ENCODE data around the gene FAM209A.
"Not testable (repeated sequence)": the region's sequence is repeated elsewhere in the genome, so short reads cannot be mapped to it uniquely, and the experiment has no call there.

Gene FAM209A

GRCh38 chr20:56537997-56538396, 13.5 kb downstream of the FAM209A start:
- no peak for DNase-seq (ENCODE audit: low read depth)
- H3K4me3 ChIP-seq (ENCODE audit: low read depth, low read length): no peak overlapping the region
- no peak for TF ChIP-seq CTCF (IDR thresholded peaks at IDR 0.05; ENCODE audit: insufficient read depth, low read depth, low read length, missing control alignments)

DNA sequence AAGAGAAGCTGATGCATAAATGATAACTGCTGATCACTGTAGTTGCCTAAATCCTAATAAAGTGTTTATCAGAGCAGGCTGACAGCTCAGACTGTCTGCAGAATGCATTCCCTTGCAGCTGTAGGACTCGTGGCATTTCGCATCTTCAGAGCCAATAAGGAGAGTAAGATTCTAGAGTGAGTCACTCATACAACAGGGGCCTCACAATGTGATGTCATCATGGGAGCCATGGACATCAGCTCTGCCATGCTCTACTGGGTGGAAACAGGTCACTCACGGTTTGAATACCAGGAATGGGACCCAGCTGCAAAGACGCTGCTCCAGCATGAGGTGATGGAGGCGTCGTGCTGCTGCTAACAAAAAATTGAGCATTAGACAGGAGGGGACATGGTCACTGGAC, 15.9 kb downstream of the FAM209A start:
- no peak for TF ChIP-seq CTCF (IDR thresholded peaks at IDR 0.05; ENCODE audit: insufficient read depth, low read depth, low read length, missing control alignments)
- DNase-seq (ENCODE audit: low read depth): no peak
- no peak overlapping the region for H3K4me3 ChIP-seq (ENCODE audit: low read depth, low read length)

- no peak for DNase-seq (ENCODE audit: low read depth)
- H3K4me3 ChIP-seq (ENCODE audit: low read depth, low read length): no peak overlapping the region
- TF ChIP-seq CTCF (IDR thresholded peaks at IDR 0.05; ENCODE audit: insufficient read depth, low read depth, low read length, missing control alignments): no peak
Measured at GRCh38 chr20:56542489-56543030, 18.0 kb downstream of the FAM209A start.

DNA sequence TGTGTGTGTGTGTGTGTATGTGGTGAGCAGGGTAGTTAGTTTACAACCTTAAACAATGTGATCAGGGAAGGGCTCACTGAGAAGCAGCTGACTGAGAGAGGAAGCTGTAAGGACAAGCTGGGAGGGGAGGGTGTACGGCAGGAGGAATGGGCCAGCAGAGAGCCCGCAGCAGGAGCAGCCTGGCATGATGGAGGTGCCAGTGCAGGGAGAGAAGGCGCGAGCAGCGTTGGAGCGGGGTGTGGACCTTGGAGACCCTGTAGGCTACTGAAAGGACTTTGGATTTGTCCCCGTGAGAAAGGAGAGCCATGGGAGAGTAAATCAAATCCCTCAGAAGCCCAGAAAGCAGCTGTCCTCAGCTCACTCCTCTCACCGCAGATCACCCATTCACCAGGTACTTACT, 27.0 kb downstream of the FAM209A start:
- no peak for DNase-seq (ENCODE audit: low read depth)
- no peak overlapping the region for H3K4me3 ChIP-seq (ENCODE audit: low read depth, low read length)
- TF ChIP-seq CTCF (IDR thresholded peaks at IDR 0.05; ENCODE audit: insufficient read depth, low read depth, low read length, missing control alignments): no peak

DNA sequence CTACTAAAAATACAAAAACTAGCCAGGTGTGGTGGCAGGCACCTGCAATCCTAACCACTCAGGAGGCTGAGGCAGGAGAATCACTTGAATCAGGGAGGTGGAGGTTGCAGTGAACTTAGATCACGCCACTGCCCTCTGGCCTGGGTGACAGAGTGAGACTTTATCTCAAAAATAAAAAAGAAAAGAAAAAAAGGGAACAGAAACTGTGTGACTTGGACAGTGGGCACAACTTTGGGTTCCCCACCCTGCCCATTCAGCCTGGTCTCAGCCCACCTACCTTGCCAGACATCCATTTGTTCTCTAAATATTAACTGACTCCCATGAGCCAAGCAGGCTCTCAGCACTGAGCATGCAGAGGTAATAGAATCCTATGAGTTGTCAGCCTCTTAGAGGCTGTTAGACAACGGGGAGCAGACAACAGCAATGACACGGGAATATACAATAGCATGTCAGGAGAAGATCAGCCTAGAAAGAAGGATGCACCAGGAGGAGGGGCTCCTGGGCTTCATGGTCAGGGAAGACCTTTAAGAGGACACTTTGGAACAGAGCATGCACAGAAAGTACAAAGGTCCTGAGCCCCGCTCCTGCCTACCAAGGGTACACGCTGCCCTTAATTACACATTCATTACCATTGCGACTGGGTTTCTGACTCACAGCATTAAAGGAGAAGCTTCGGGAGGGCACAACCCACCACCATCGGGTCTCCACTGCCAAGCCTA, 28.5 kb downstream of the FAM209A start:
- H3K4me3 ChIP-seq (ENCODE audit: low read depth, low read length): no peak overlapping the region
- TF ChIP-seq CTCF (IDR thresholded peaks at IDR 0.05; ENCODE audit: insufficient read depth, low read depth, low read length, missing control alignments): no peak
- DNase-seq (ENCODE audit: low read depth): peak; percentile 16

GRCh38 chr20:56554869-56555268, 30.3 kb downstream of the FAM209A start:
- TF ChIP-seq CTCF (IDR thresholded peaks at IDR 0.05; ENCODE audit: insufficient read depth, low read depth, low read length, missing control alignments): no peak
- no peak overlapping the region for H3K4me3 ChIP-seq (ENCODE audit: low read depth, low read length)
- DNase-seq (ENCODE audit: low read depth): peak; percentile 80

- DNase-seq (ENCODE audit: low read depth): no peak
- H3K4me3 ChIP-seq (ENCODE audit: low read depth, low read length): no peak overlapping the region
- TF ChIP-seq CTCF (IDR thresholded peaks at IDR 0.05; ENCODE audit: insufficient read depth, low read depth, low read length, missing control alignments): no peak
Measured at GRCh38 chr20:56558968-56559367, 34.4 kb downstream of the FAM209A start.

GRCh38 chr20:56564526-56564925, 40.0 kb downstream of the FAM209A start:
- DNase-seq (ENCODE audit: low read depth); H3K4me3 ChIP-seq (ENCODE audit: low read depth, low read length): not testable (repeated sequence)
